Smooth muscle cell of the coronary artery (primary cell): Measurements from ENCODE around the gene MMP10. TPM values are rescaled to one million over a fixed set of nuclear protein-coding genes. Genes with fewer than 3 reads are reported as not detected.

ENCODE experiments used
- total RNA-seq: library from RNA; depleted of rRNA; stranded (reverse); fragments of >200 nt; gene quantifications from 2 replicates; pipeline ENCODE4 v1.2.3, GENCODE V29; 2014; ENCODE audit warnings: low replicate concordance

The MMP10 gene
- total RNA-seq, result 0.35 and 3.2 TPM in 2 replicates

DNA sequence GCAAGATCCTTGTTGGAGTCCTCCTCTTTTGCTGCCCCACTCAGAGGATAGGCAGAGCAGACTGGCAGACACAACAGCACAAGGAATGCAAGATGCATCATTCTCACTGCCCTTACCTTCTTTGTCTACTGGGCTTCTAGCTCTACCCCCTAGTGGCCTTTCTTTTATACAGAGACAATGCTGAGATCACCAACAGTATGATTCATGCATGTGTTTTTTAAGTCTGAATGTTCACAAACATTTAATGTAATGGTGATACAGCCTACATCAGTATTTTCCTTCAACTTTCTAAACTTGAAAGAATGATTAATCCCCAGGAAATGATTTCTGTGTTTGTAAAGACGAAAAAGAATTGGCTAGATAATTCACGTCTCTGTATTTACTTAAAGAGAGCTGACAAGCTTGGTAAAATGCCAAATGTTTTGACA is at the start of gene MMP10:
Gene MMP10 (minus strand): TSS at position 138 of the 428 bp plus-strand sequence. CDS start 37 bp downstream, at position 101.

DNA sequence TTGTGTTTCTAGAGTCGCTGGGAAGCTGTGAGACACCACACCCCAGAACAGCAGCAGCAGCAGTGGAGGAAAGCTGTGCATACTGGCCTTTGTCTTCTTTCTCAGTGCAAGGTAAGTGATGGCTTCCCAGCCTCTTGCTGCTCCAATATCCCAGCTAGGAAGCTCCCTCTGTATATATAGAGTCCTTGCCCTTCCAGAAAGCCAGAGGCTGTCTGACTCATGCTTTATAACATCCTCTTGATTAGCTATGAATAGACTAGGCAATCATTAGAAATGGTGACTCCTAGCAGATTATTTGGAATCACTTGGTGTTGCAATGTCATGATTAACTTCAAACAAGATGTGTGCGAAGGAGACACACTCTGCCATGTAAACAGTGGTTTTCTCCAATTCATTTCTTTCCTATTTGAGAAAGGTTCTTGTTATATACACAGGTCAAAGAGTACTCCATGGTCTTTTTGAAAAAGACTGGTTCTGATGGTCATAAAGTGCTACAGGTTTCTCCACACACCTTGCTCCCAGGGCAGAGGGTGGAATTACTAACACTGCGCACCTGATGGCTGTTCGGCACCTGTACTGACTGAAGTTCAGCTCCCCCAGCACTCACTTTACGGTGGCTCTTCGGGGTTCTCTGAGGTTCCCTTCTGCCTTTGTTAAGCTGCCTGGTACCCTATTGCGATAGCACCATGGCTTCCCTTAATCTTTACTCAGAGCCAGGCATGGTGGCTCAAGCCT is 17.8 kb upstream of the MMP10 start, which contains the start of gene MMP1:
Gene MMP1 (minus strand): TSS at position 149 of the 735 bp plus-strand sequence. CDS start 68 bp downstream, at position 81.

GRCh38 chr11:102724904-102725500 is 55.4 kb downstream of the MMP10 start, which contains the start of gene MMP8:
Gene MMP8, minus strand, starts transcription at chr11:102724954. Its CDS starts 99 bp downstream, at chr11:102724855.

Other genes with a start within 250 kb of the MMP10 start
- not detected in 2 replicates for gene MMP7, start 249.9 kb downstream of the MMP10 start, total RNA-seq
- not detected in 2 replicates for gene MMP20, start 155.3 kb downstream of the MMP10 start, total RNA-seq
- gene MMP27, start 74.9 kb downstream of the MMP10 start, total RNA-seq, result 1.3 TPM in 1 of 2 replicates, not detected in the other
- gene MMP8, start 55.7 kb downstream of the MMP10 start, total RNA-seq, result not detected in 2 replicates
- gene MMP1, start 17.5 kb upstream of the MMP10 start, total RNA-seq, result 73.8 and 4,826 TPM in 2 replicates
- gene MMP3, start 63.0 kb upstream of the MMP10 start, total RNA-seq, result 0.08 and 76.1 TPM in 2 replicates
- under 0.01 and 9.1 TPM in 2 replicates for gene MMP12, start 94.4 kb upstream of the MMP10 start, total RNA-seq
- gene MMP13, start 175.1 kb upstream of the MMP10 start, total RNA-seq, result not detected in 2 replicates